H1 (cell line): Measurements from ENCODE around the gene RGS6. TPM values are rescaled to one million over a fixed set of nuclear protein-coding genes. Genes with fewer than 3 reads are reported as not detected.

Experiments
- CBX8 ChIP-seq: fragments of 300-800, 300-1000 bp; sonication (generic); IDR thresholded peaks from 2 replicates; pipeline ENCODE4 v1.7.1; 2016; ENCODE audit warnings: low read depth, low read length, borderline replicate concordance
- PHF8 ChIP-seq: fragments of 200-600 bp; sonication (generic); conservative IDR thresholded peaks from 2 replicates; pipeline ENCODE4 v1.7.1; 2012; ENCODE audit warnings: low read depth, mild to moderate bottlenecking, inconsistent platforms, low read length, moderate library complexity
- polyA plus RNA-seq, 7 experiments: library from polyadenylated mRNA; depleted of rRNA in 3 of 7; stranded (reverse) in 5 of 7; unstranded in 2 of 7; fragments of >200 nt in 5 of 7; fragments of 200-250 nt in 2 of 7; gene quantifications; 1 replicate in 5 of 7; 2 replicates in 1 of 7; 4 replicates in 1 of 7; pipeline versions ENCODE4 v1.2.1 to v1.2.3, GENCODE V29; 2011 to 2013; ENCODE audit warnings: missing spikeins in 2 of 7, mixed read lengths in 2 of 7
- total RNA-seq: library from RNA; stranded (reverse); fragmentation: NEBNext Ultra II Directional; extraction: Animal tissue kit (Norgen Biotek cat#: 25700); gene quantifications from 2 replicates; pipeline ENCODE4 v1.2.1, GENCODE V29; 2021
- TF ChIP-seq, protein P1 (sequence below): IDR thresholded peaks from 2 replicates; pipeline ENCODE4 v1.6.1; 2012; ENCODE audit warnings: low read length, inconsistent platforms

The RGS6 gene
- total and polyA plus RNA-seq, 2 of the 8 experiments (the other 6 are each of a cell fraction or from before 2014, with no cell fraction given): 0.26 to 1.1 TPM

DNA sequence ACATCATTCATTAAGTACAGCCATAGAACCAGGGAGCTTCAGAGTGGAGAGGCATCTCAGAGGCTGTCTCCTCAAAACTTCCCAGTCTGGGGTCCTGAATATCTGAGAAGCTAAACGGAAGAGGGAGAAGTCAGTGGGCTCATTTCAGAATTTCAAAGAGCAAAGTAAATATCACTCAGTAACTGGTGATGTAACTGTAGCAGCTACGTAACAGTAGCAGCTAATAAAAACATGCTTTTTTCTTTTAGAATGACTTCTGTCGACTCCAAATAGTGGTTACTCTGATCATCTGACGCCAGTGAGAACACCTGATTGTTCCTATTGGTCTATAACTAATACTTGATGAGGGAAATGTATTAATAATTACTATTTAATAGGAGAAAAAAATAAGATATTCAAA is 578.3 kb downstream of the RGS6 start (continued):
- no peak for TF ChIP-seq PHF8
- TF ChIP-seq CBX8: no peak
- TF ChIP-seq, protein P1, sequence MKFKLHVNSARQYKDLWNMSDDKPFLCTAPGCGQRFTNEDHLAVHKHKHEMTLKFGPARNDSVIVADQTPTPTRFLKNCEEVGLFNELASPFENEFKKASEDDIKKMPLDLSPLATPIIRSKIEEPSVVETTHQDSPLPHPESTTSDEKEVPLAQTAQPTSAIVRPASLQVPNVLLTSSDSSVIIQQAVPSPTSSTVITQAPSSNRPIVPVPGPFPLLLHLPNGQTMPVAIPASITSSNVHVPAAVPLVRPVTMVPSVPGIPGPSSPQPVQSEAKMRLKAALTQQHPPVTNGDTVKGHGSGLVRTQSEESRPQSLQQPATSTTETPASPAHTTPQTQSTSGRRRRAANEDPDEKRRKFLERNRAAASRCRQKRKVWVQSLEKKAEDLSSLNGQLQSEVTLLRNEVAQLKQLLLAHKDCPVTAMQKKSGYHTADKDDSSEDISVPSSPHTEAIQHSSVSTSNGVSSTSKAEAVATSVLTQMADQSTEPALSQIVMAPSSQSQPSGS: no peak
